Osteoblast (primary cell): ENCODE data around the gene SMIM9. TPM values are rescaled to one million over a fixed set of nuclear protein-coding genes. Genes with fewer than 3 reads are reported as not detected.

Experiments used
- DNase-seq: peaks from one replicate; pipeline ENCODE4 v3.0.0; 2011; ENCODE audit warnings: low spot score, mixed read lengths; ENCODE audit not compliant: insufficient read length; ENCODE audit errors: missing footprints
- H2AFZ ChIP-seq: 2 replicates; pipeline ENCODE4 v1.6.0; 2011; ENCODE audit warnings: mild to moderate bottlenecking, low read length
- H3K27ac ChIP-seq: 2 replicates; pipeline ENCODE4 v1.5.1; 2011; ENCODE audit warnings: mild to moderate bottlenecking, low read depth, low read length, moderate library complexity
- H3K27me3 ChIP-seq: 2 replicates; pipeline ENCODE4 v1.6.0; 2012; ENCODE audit warnings: mild to moderate bottlenecking, control low read depth, inconsistent platforms, low read length, moderate library complexity; ENCODE audit not compliant: insufficient read depth
- H3K36me3 ChIP-seq: 2 replicates; pipeline ENCODE4 v1.5.1; 2011; ENCODE audit warnings: mild to moderate bottlenecking, low read length, control low read depth, moderate library complexity; ENCODE audit not compliant: insufficient read depth
- H3K4me1 ChIP-seq: 2 replicates; pipeline ENCODE4 v1.5.1; 2011; ENCODE audit warnings: mild to moderate bottlenecking, low read length, control low read depth, moderate library complexity; ENCODE audit not compliant: insufficient read depth
- H3K4me2 ChIP-seq: 2 replicates; pipeline ENCODE4 v1.6.0; 2011; ENCODE audit warnings: mild to moderate bottlenecking, low read length; ENCODE audit not compliant: insufficient read depth
- H3K4me3 ChIP-seq: fragments of 200-600 bp; sonication (generic); 3 replicates; pipeline ENCODE4 v1.5.1; 2012; ENCODE audit warnings: mild to moderate bottlenecking, low read length, inconsistent platforms; ENCODE audit not compliant: insufficient read depth
- H3K79me2 ChIP-seq: 2 replicates; pipeline ENCODE4 v1.6.0; 2012; ENCODE audit warnings: mild to moderate bottlenecking, low read length, control low read depth, inconsistent platforms; ENCODE audit not compliant: insufficient read depth
- H3K9me3 ChIP-seq: 2 replicates; pipeline ENCODE4 v1.5.1; 2011; ENCODE audit warnings: low read depth, low read length, control low read depth
- H4K20me1 ChIP-seq: 2 replicates; pipeline ENCODE4 v1.6.0; 2012; ENCODE audit warnings: mild to moderate bottlenecking, low read length, control low read depth; ENCODE audit not compliant: insufficient read depth
- CTCF ChIP-seq: IDR thresholded peaks from 2 replicates; pipeline ENCODE4 v1.5.1; 2011; ENCODE audit warnings: mild to moderate bottlenecking, low read depth, low read length, moderate library complexity; ENCODE audit errors: extremely low read depth
- total RNA-seq: library from RNA; depleted of rRNA; stranded (reverse); fragments of >200 nt; gene quantifications from 2 replicates; pipeline ENCODE4 v1.2.3, GENCODE V29; 2012

SMIM9 gene
- total RNA-seq, 1 donor, result not detected

GRCh38 chrX:154775419-154776349 lies 58.8 kb downstream of the SMIM9 start:
- peaks cover 16% of the 10 kb centered on the region for H3K4me1 ChIP-seq
- DNase-seq, result peak; percentile 89
- H2AFZ ChIP-seq, result no peak overlapping the region
- no peak for TF ChIP-seq CTCF
- H3K79me2 ChIP-seq, result peaks cover under 1% of the 10 kb centered on the region
- H3K4me3 ChIP-seq, result no peak overlapping the region
- no peaks in the 10 kb centered on the region for H3K27me3 ChIP-seq
- H3K9me3 ChIP-seq, result no peaks in the 10 kb centered on the region
- H4K20me1 ChIP-seq, result peaks cover 4% of the 10 kb centered on the region
- H3K27ac ChIP-seq, result no peak overlapping the region
- H3K4me2 ChIP-seq, result no peak overlapping the region
- H3K36me3 ChIP-seq, result peaks cover 48% of the 10 kb centered on the region

- peaks cover 16% of the 10 kb centered on the region for H3K4me1 ChIP-seq
- H3K4me2 ChIP-seq, result no peak overlapping the region
- no peak overlapping the region for H2AFZ ChIP-seq
- no peak overlapping the region for H3K4me3 ChIP-seq
- H3K36me3 ChIP-seq, result peaks cover 52% of the 10 kb centered on the region
- H3K27me3 ChIP-seq, result no peaks in the 10 kb centered on the region
- H3K9me3 ChIP-seq, result no peaks in the 10 kb centered on the region
- H3K79me2 ChIP-seq, result peaks cover 3% of the 10 kb centered on the region
- H3K27ac ChIP-seq, result no peak overlapping the region
- H4K20me1 ChIP-seq, result peaks cover 4% of the 10 kb centered on the region
- no peak for DNase-seq
- TF ChIP-seq CTCF, result no peak
These were observed 59.8 kb downstream of the SMIM9 start for GRCh38 chrX:154774622-154775021.

Other genes starting within 250 kb of the SMIM9 start
- gene CTAG1A, start 249.5 kb downstream of the SMIM9 start, total RNA-seq, result not detected in 2 replicates
- gene CTAG1B, start 215.4 kb downstream of the SMIM9 start, total RNA-seq, result not detected in 2 replicates
- 0.88 and 13.8 TPM in 2 replicates for gene CTAG2, start 181.1 kb downstream of the SMIM9 start, total RNA-seq
- gene GAB3, start 83.6 kb downstream of the SMIM9 start, total RNA-seq, result 3.2 and 6.9 TPM in 2 replicates
- 30.8 and 31.8 TPM in 2 replicates for gene DKC1, start 71.8 kb downstream of the SMIM9 start, total RNA-seq
- gene MPP1, start 29.2 kb downstream of the SMIM9 start, total RNA-seq, result 14.8 and 17.1 TPM in 2 replicates
- gene F8A1, start 51.7 kb upstream of the SMIM9 start, total RNA-seq, result 3.8 and 6.5 TPM in 2 replicates
- gene F8, start 188.1 kb upstream of the SMIM9 start, total RNA-seq, result 10.9 and 12.1 TPM in 2 replicates
- gene FUNDC2, start 192.2 kb upstream of the SMIM9 start, total RNA-seq, result 46.6 and 47.4 TPM in 2 replicates
- 13.3 and 17.0 TPM in 2 replicates for gene CMC4, start 236.5 kb upstream of the SMIM9 start, total RNA-seq
- gene MTCP1, start 236.5 kb upstream of the SMIM9 start, total RNA-seq, result 3.3 and 6.2 TPM in 2 replicates
- 10.1 and 10.6 TPM in 2 replicates for gene BRCC3, start 236.8 kb upstream of the SMIM9 start, total RNA-seq